ENCODE measurements around the gene USP22. TPM values are rescaled to one million over a fixed set of nuclear protein-coding genes. Genes with fewer than 3 reads are reported as not detected.
"Not testable (repeated sequence)": the region's sequence is repeated elsewhere in the genome, so short reads cannot be mapped to it uniquely, and the experiment has no call there.

The USP22 gene
- total and polyA plus RNA-seq, 2 of the 8 experiments (the other 6 are each of a cell fraction or from before 2014, with no cell fraction given), result 221 to 316 TPM

DNA sequence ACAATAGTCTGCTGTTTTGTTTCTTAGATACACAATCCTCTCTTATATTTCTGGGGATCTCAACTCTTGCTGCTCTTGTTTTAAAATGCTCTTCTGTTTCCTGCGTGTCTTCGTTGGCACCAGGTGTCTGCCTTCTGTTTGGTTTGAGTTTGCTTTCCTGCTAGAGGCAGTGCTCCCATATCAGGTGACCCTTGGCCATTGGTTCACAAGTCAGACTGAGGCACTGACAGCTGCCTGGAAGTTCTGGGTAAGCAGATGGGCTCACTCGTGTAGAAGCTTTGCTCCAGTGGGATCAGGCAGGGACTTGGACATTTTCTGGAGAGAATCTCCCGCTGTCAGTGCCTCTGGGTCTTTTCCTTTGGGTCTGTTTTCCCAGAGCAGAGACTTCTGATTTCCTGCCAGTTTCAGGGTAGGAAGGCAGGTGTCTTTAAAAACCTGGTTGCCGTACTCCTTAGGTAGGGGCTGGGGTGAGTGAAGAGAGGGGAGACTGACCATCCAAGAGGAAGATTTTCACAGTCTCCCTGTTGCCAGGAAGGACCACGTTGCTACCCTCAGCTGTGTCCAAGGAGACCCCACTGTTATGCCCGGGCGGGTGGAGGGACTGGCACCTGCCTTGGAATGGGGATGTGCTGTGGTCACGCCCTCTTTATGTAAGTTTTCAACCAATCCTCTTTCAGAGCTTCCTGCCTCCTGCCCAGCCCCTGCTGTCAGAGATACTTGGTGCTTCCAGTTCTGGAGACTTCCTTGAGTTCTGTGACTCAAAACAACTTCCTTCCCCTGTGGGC lies 63.6 kb downstream of the USP22 start:
- not testable (repeated sequence) for H4K5ac ChIP-seq (ENCODE audit: insufficient read length, low read depth, low read length); H3K27ac ChIP-seq (ENCODE audit: low read depth, low read length); H3K18ac ChIP-seq (ENCODE audit: extremely low read depth, low read length); H3K4ac ChIP-seq (replicated peaks; ENCODE audit: insufficient read length, low read depth, low read length); DNase-seq (ENCODE audit: low read depth in 1 of 2, low spot score in 2 of 2); H3K79me1 ChIP-seq (ENCODE audit: low read depth, low read length); H3K79me2 ChIP-seq (ENCODE audit: control insufficient read depth in 1 of 2, insufficient read depth in 2 of 2, low read length in 2 of 2); H3K14ac ChIP-seq (ENCODE audit: insufficient read length); H2BK5ac ChIP-seq (ENCODE audit: low read depth, low read length); H3K23ac ChIP-seq (ENCODE audit: insufficient read length); H2BK15ac ChIP-seq (ENCODE audit: low read length); H2BK12ac ChIP-seq (ENCODE audit: low read depth, low read length); H2BK20ac ChIP-seq (ENCODE audit: low read length); H2AFZ ChIP-seq (ENCODE audit: low read length); FAIRE-seq; H3K23me2 ChIP-seq (ENCODE audit: low read depth, low read length); H3K56ac ChIP-seq (replicated peaks; ENCODE audit: insufficient read length, low read depth, low read length); H4K8ac ChIP-seq (ENCODE audit: extremely low read depth, insufficient read depth, low read length); H3K4me1 ChIP-seq (replicated peaks in 1 of 4; ENCODE audit: control insufficient read depth in 3 of 4, insufficient read depth in 4 of 4, low read length in 3 of 4); H3K9me3 ChIP-seq (ENCODE audit: insufficient read depth in 2 of 2, low read depth in 1 of 2, low read length in 1 of 2); H3K4me3 ChIP-seq (ENCODE audit: extremely low read depth in 1 of 4, insufficient read depth in 2 of 4, low read depth in 3 of 4, low read length in 4 of 4); H4K91ac ChIP-seq (replicated peaks; ENCODE audit: insufficient read length, low read length); H3K9ac ChIP-seq (replicated peaks in 1 of 4; ENCODE audit: extremely low read depth in 1 of 4, low read depth in 3 of 4, low read length in 3 of 4); H3K4me2 ChIP-seq (ENCODE audit: insufficient read depth in 1 of 2, low read depth in 2 of 2, low read length in 2 of 2); H3K27me3 ChIP-seq (replicated peaks in 1 of 4; ENCODE audit: control insufficient read depth in 3 of 4, extremely low read depth in 1 of 4, insufficient read depth in 3 of 4, low read length in 3 of 4); H2AK5ac ChIP-seq (ENCODE audit: low read depth, low read length); H4K20me1 ChIP-seq (replicated peaks in 1 of 2; ENCODE audit: control insufficient read depth in 1 of 2, insufficient read depth in 2 of 2, low read length in 2 of 2); H2BK120ac ChIP-seq (replicated peaks; ENCODE audit: low read depth, low read length)
- 92% methylated on average over 9 of the region's 9 CpGs; no CpG with 5 or more reads in 1 of the 2 experiments for WGBS, 2 experiments (ENCODE audit: extremely low coverage in 1 of 2, insufficient coverage in 1 of 2, insufficient read length in 1 of 2, insufficient replicate concordance in 2 of 2, low coverage in 1 of 2, low lambda C conversion rate in 2 of 2, missing lambda C conversion rate in 1 of 2)
- POLR2A ChIA-PET (ENCODE audit: partially characterized antibody), result interaction anchor here (0.6 to 1.0 kb wide), 2 partner anchors 15 to 45 kb away, joined by 3 read pairs; no protein-coding TSS in a partner anchor
- H3K36me3 ChIP-seq (ENCODE audit: control insufficient read depth in 2 of 4, insufficient read depth in 4 of 4, low read length in 3 of 4), result peaks cover 0 to 14% (median 0%) of the 10 kb centered on the region in 4 experiments; a peak in 3 of 8 replicates
- CTCF ChIA-PET (ENCODE audit: partially characterized antibody), result interaction anchor here (1.3 to 2.1 kb wide), 2 partner anchors 9 to 37 kb away, joined by 3 to 5 read pairs; no protein-coding TSS in a partner anchor

Data from H1 (cell line).